H9 (cell line): Measurements from ENCODE around the gene PRPF40A. TPM values are rescaled to one million over a fixed set of nuclear protein-coding genes. Genes with fewer than 3 reads are reported as not detected.

Experiments
- DNase-seq: peaks from one replicate; pipeline ENCODE4 v3.0.0-alpha.2; 2017
- H2AFZ ChIP-seq: one replicate; pipeline ENCODE4 v1.6.1; 2013; ENCODE audit warnings: mild to moderate bottlenecking, low read length, control low read depth, moderate library complexity
- H2AK5ac ChIP-seq: 2 replicates; pipeline ENCODE4 v1.6.1; 2013; ENCODE audit warnings: low read length, control low read depth, mixed read lengths; ENCODE audit not compliant: insufficient read length
- H2BK120ac ChIP-seq: one replicate; pipeline ENCODE4 v1.6.1; 2013; ENCODE audit warnings: low read depth, mild to moderate bottlenecking, low read length, control low read depth, inconsistent platforms; ENCODE audit not compliant: poor library complexity, severe bottlenecking
- H2BK12ac ChIP-seq: 2 replicates; pipeline ENCODE4 v1.6.1; 2013; ENCODE audit warnings: low read length, control low read depth, mixed read lengths, low read depth; ENCODE audit not compliant: insufficient read length
- H2BK15ac ChIP-seq: 2 replicates; pipeline ENCODE4 v1.6.1; 2013; ENCODE audit warnings: low read depth, low read length, control low read depth
- H2BK20ac ChIP-seq: one replicate; pipeline ENCODE4 v1.6.1; 2013; ENCODE audit warnings: low read depth, mild to moderate bottlenecking, low read length, control low read depth, inconsistent platforms; ENCODE audit not compliant: poor library complexity, severe bottlenecking
- H2BK5ac ChIP-seq: 2 replicates; pipeline ENCODE4 v1.6.1; 2013; ENCODE audit warnings: low read length, control low read depth, mixed read lengths; ENCODE audit not compliant: insufficient read length
- H3K14ac ChIP-seq: 2 replicates; pipeline ENCODE4 v1.6.1; 2013; ENCODE audit warnings: low read length, control low read depth; ENCODE audit not compliant: insufficient read depth
- H3K18ac ChIP-seq: 2 replicates; pipeline ENCODE4 v1.6.1; 2013; ENCODE audit warnings: low read depth, mild to moderate bottlenecking, mixed read lengths, low read length, control low read depth; ENCODE audit not compliant: insufficient read length
- H3K23ac ChIP-seq: 2 replicates; pipeline ENCODE4 v1.6.1; 2013; ENCODE audit warnings: low read length, control low read depth, mixed read lengths, low read depth; ENCODE audit not compliant: insufficient read length
- H3K23me2 ChIP-seq: 2 replicates; pipeline ENCODE4 v1.6.1; 2013; ENCODE audit warnings: low read depth, mild to moderate bottlenecking, mixed read lengths, low read length, control low read depth; ENCODE audit not compliant: insufficient read length, poor library complexity, severe bottlenecking
- H3K27ac ChIP-seq: 2 replicates; pipeline ENCODE4 v1.5.1; 2013; ENCODE audit warnings: low read length, control low read depth, mixed read lengths, low read depth; ENCODE audit not compliant: insufficient read length
- H3K27me3 ChIP-seq: 2 replicates; pipeline ENCODE4 v1.6.1; 2013; ENCODE audit warnings: low read length, control low read depth, inconsistent platforms; ENCODE audit not compliant: insufficient read depth
- H3K4ac ChIP-seq: 2 replicates; pipeline ENCODE4 v1.6.1; 2013; ENCODE audit warnings: low read depth, mild to moderate bottlenecking, control low read depth, inconsistent platforms, low read length, moderate library complexity
- H3K4me1 ChIP-seq: 2 replicates; pipeline ENCODE4 v1.6.1; 2013; ENCODE audit warnings: low read length, control low read depth, inconsistent platforms; ENCODE audit not compliant: insufficient read depth
- H3K4me2 ChIP-seq: 2 replicates; pipeline ENCODE4 v1.6.1; 2013; ENCODE audit warnings: low read length, control low read depth, mixed read lengths; ENCODE audit not compliant: insufficient read length, insufficient read depth
- H3K56ac ChIP-seq: 2 replicates; pipeline ENCODE4 v1.6.1; 2013; ENCODE audit warnings: low read depth, mild to moderate bottlenecking, mixed read lengths, low read length, control low read depth; ENCODE audit not compliant: insufficient read length
- H3K79me1 ChIP-seq: 2 replicates; pipeline ENCODE4 v1.6.1; 2013; ENCODE audit warnings: low read depth, mild to moderate bottlenecking, moderate library complexity, low read length, control low read depth, inconsistent platforms; ENCODE audit not compliant: insufficient read depth, poor library complexity, severe bottlenecking
- H3K79me2 ChIP-seq: 2 replicates; pipeline ENCODE4 v1.6.1; 2013; ENCODE audit warnings: low read length, control low read depth, inconsistent platforms; ENCODE audit not compliant: insufficient read depth
- H3K9ac ChIP-seq: 2 replicates; pipeline ENCODE4 v1.6.1; 2013; ENCODE audit warnings: low read length, control low read depth, mixed read lengths; ENCODE audit not compliant: insufficient read length; ENCODE audit errors: extremely low read depth
- H3K9me3 ChIP-seq: one replicate; pipeline ENCODE4 v1.6.1; 2013; ENCODE audit warnings: low read depth, low read length, inconsistent platforms; ENCODE audit not compliant: control insufficient read depth
- H3T11ph ChIP-seq: one replicate; pipeline ENCODE4 v1.6.1; 2013; ENCODE audit warnings: mild to moderate bottlenecking, low read length, control low read depth, inconsistent platforms
- H4K20me1 ChIP-seq: one replicate; pipeline ENCODE4 v1.6.1; 2013; ENCODE audit not compliant: control insufficient read depth, insufficient read length, insufficient read depth
- H4K5ac ChIP-seq: 2 replicates; pipeline ENCODE4 v1.6.1; 2013; ENCODE audit warnings: low read depth, mild to moderate bottlenecking, mixed read lengths, low read length, control low read depth; ENCODE audit not compliant: insufficient read length
- H4K8ac ChIP-seq: replicated peaks from 2 replicates; pipeline ENCODE4 v1.6.1; 2013; ENCODE audit warnings: low read length, control low read depth, mixed read lengths, low read depth; ENCODE audit not compliant: insufficient read length
- H4K91ac ChIP-seq: 2 replicates; pipeline ENCODE4 v1.6.1; 2013; ENCODE audit warnings: low read depth, mild to moderate bottlenecking, moderate library complexity, mixed read lengths, low read length, control low read depth; ENCODE audit not compliant: insufficient read length
- H3K27ac Mint-ChIP-seq, 3 experiments: 2 replicates in 2 of 3; 3 replicates in 1 of 3; pipeline ENCODE4 v1.8.0; 2020 to 2021; ENCODE audit warnings: mixed read lengths in 3 of 3, mild to moderate bottlenecking in 1 of 3, moderate library complexity in 1 of 3
- H3K27me3 Mint-ChIP-seq: 2 replicates; pipeline ENCODE4 v1.8.0; 2021; ENCODE audit warnings: low read depth, mild to moderate bottlenecking, moderate library complexity, mixed read lengths
- H3K36me3 Mint-ChIP-seq, 3 experiments: 2 replicates in 2 of 3; 3 replicates in 1 of 3; pipeline ENCODE4 v1.8.0; 2020 to 2021; ENCODE audit warnings: low read depth in 3 of 3, mixed read lengths in 3 of 3; ENCODE audit not compliant: insufficient read depth in 1 of 3
- H3K4me1 Mint-ChIP-seq, 2 experiments: 2 replicates each; pipeline ENCODE4 v1.8.0; 2020; ENCODE audit warnings: mixed read lengths in 2 of 2
- H3K4me3 Mint-ChIP-seq, 2 experiments: 2 replicates in 1 of 2; 3 replicates in 1 of 2; pipeline ENCODE4 v1.8.0; 2020 to 2021; ENCODE audit warnings: mild to moderate bottlenecking in 2 of 2, mixed read lengths in 2 of 2, moderate library complexity in 1 of 2
- H3K9me3 Mint-ChIP-seq, 2 experiments: 2 replicates in 1 of 2; 3 replicates in 1 of 2; pipeline ENCODE4 v1.8.0; 2020; ENCODE audit warnings: mild to moderate bottlenecking in 2 of 2, mixed read lengths in 2 of 2, moderate library complexity in 1 of 2
- WGBS: extraction: QIAGEN DNeasy Blood & Tissue Kit; methylation state at CpG from one replicate; pipeline ENCODE4 v1.1.7; 2013; ENCODE audit warnings: missing lambda C conversion rate, low lambda C conversion rate, mixed read lengths; ENCODE audit not compliant: insufficient read length; ENCODE audit errors: extremely low coverage; 5-methylcytosine and 5-hydroxymethylcytosine counted together
- total RNA-seq: library from RNA; stranded (reverse); gene quantifications from 2 replicates; pipeline ENCODE4 v1.2.1, GENCODE V29; 2021
- TF ChIP-seq, protein P1 (sequence below): fragments of 200-600 bp; sonication (generic); conservative IDR thresholded peaks from 3 replicates; pipeline ENCODE4 v1.8.0; 2021; ENCODE audit warnings: antibody characterized with exemption, mild to moderate bottlenecking

PRPF40A gene
- total RNA-seq, 1 experiment from 2014 or later: 158 TPM

DNA sequence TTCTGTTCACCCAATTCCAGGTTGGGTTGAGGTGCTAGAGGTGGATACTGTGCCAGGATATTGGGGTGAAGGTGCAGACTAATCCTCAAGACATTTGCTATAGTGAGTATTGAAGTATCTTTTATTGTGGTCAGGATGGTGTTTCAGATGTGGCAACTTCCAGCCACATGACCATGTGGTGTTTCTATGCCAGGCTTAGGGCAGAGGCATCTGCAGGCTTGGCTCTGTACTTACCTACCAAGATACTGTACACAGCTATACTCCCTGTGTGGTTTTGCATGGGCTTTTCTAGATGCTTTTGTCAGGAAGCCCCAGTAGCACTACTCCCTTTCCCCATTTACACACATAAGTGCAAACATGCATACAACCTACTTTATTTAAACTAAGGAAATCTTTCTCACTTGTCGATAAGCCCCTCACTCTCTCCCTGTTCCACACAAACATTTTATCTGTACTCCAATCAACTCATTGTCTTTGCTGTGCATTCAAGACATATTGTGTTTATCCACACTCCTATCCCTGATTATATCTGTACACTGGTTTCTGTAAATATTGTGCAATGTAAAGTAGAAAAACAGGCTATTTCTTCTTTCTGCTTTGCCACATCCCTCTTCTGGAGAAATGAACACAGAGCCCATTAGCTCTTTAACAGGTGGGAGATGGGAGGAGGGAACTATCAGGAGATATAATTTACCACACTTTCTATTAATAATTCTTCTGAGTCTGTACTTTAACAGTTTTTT lies 13.5 kb upstream of the PRPF40A start:
- no peak for DNase-seq

More for the DNA sequence above, 13.5 kb upstream of the PRPF40A start:
- Histone ChIP-seq H3K27ac (no peak overlapping the region), H3K27me3 (no peaks in the 10 kb centered on the region), H3K9me3 (no peaks in the 10 kb centered on the region), H3K56ac (no peak overlapping the region), H4K20me1 (no peaks in the 10 kb centered on the region), H3K79me2 (peaks cover 2% of the 10 kb centered on the region; the same call in 1 of the 2 replicates), H2BK15ac (no peak overlapping the region), H4K91ac (no peak overlapping the region), H3K23me2 (no peaks in the 10 kb centered on the region), H2BK20ac (no peak overlapping the region), H2BK5ac (no peak overlapping the region), H3K4me1 (no peaks in the 10 kb centered on the region), H3K9ac (no peak overlapping the region), H4K8ac (no peak overlapping the region), H3K79me1 (peaks cover 4% of the 10 kb centered on the region), H4K5ac (no peak overlapping the region), H3T11ph (no peak overlapping the region), H3K4me2 (no peak overlapping the region), H3K23ac (no peak overlapping the region), H2AK5ac (no peak overlapping the region), H3K14ac (no peak overlapping the region), H3K4ac (no peak overlapping the region), H2BK120ac (no peak overlapping the region), H2AFZ (no peak overlapping the region), H3K18ac (no peak overlapping the region), H2BK12ac (no peak overlapping the region)
- no peak overlapping the region for H3K27ac Mint-ChIP-seq
- H3K4me1 Mint-ChIP-seq: no peaks in the 10 kb centered on the region
- H3K4me3 Mint-ChIP-seq: no peak overlapping the region
- no CpG with 5 or more reads among the region's 1 CpG for WGBS
- TF ChIP-seq, protein P1, sequence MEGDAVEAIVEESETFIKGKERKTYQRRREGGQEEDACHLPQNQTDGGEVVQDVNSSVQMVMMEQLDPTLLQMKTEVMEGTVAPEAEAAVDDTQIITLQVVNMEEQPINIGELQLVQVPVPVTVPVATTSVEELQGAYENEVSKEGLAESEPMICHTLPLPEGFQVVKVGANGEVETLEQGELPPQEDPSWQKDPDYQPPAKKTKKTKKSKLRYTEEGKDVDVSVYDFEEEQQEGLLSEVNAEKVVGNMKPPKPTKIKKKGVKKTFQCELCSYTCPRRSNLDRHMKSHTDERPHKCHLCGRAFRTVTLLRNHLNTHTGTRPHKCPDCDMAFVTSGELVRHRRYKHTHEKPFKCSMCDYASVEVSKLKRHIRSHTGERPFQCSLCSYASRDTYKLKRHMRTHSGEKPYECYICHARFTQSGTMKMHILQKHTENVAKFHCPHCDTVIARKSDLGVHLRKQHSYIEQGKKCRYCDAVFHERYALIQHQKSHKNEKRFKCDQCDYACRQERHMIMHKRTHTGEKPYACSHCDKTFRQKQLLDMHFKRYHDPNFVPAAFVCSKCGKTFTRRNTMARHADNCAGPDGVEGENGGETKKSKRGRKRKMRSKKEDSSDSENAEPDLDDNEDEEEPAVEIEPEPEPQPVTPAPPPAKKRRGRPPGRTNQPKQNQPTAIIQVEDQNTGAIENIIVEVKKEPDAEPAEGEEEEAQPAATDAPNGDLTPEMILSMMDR: no peak
- no peaks in the 10 kb centered on the region for H3K27me3 Mint-ChIP-seq
- H3K9me3 Mint-ChIP-seq: no peaks in the 10 kb centered on the region
- peaks cover 8 to 12% (median 8%) of the 10 kb centered on the region in 3 experiments; a peak in 6 of 7 replicates for H3K36me3 Mint-ChIP-seq
